22Rv1 (cell line): ENCODE data around the gene ANKS1A.
"Not testable (repeated sequence)": the region's sequence is repeated elsewhere in the genome, so short reads cannot be mapped to it uniquely, and the experiment has no call there.

ENCODE experiments used
- H3K27ac ChIP-seq: fragments of 450-650 bp; 2 replicates; pipeline ENCODE4 v1.5.1; 2017
- CTCF ChIP-seq: fragments of 450-650 bp; IDR thresholded peaks from 2 replicates; pipeline ENCODE4 v1.5.1; 2017; ENCODE audit warnings: mild to moderate bottlenecking
- ZFX ChIP-seq: fragments of 450-650 bp; IDR thresholded peaks from 2 replicates; pipeline ENCODE4 v1.6.1; 2017; ENCODE audit warnings: antibody characterized with exemption, borderline replicate concordance

ANKS1A gene

DNA sequence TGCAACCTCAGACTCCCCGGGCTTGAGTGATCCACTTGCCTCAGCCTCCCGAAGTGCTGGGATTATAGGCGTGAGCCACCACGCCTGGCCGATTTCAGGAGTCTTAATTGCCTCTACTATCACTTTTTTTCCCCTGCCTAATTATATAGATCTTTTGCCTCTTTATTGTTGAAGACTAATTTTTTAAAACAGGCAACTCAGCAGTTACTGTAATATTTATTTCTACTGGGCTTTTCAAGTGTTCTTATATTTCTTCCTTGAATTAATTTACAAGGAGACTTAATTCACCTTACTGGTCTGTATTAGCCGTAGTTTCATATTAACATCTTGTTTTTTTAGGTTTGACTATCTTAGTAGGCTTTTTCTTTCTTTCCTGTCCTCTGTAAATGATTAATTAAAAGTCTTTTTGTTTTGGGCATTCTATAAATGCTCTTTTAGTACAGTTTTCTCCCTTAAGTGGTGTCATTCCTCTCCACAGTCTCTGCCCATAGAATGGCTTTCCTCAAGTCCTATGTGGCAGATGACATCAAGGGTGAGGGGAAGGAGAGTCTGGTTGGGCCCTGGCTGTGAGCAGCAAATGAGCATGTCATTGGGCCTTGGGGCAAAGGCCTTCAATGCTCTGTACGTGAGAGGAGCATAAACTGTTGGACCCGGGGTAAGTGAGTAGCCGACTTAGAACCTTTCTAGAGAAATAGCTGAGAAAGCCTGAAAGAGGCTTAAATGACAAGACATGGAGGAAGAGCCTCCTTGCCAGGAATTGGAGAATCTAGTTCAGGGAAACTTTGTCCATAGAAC is 36.0 kb downstream of the ANKS1A start:
- H3K27ac ChIP-seq = no peak overlapping the region
- TF ChIP-seq ZFX (no peak), CTCF (no peak)

DNA sequence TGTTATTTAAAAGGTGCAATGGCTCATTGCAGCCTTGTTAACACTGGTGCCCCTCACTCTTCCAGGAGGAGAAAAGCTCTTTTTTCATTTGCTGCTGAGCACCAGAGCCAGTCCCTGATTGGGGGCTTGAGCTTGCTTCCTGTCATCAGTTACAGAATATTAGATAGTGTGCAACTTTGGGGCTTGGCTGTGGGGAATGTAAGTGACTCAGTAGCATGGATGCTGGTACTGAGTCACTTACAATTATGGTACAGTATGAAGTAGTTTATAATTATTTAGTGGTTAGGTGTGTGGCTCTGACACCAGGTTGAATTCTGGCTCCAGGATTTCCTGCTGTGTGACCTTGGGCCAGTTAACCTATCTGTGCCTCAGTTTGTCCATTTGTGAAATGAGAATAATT is 37.6 kb downstream of the ANKS1A start:
- H3K27ac ChIP-seq = no peak overlapping the region
- TF ChIP-seq CTCF = no peak
- TF ChIP-seq ZFX = no peak

GRCh38 chr6:34928220-34928619 is 39.2 kb downstream of the ANKS1A start:
- H3K27ac ChIP-seq = no peak overlapping the region

DNA sequence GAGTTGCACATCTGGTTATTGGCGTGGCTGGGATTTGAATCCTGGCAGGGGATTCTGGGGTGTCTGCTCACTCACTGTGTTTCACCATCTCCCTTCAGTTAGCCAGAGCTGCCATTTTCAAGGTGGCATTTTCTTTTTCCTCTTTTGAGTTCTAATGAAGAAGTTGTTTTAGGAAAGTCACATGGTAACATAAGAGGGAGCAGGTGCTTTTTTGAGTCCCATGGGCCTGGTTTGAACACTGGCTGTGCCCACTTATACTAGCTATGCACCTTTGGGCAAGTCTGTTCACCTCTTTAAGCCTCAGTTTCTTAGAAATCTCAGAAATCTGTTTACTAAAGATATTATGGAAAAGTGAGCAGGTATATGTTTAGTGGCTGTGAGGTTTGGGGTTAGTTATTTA is 39.6 kb downstream of the ANKS1A start:
- H3K27ac ChIP-seq = no peak overlapping the region
- TF ChIP-seq CTCF (no peak), ZFX (no peak)

More at GRCh38 chr6:34928220-34928619, 39.2 kb downstream of the ANKS1A start:
- no peak for TF ChIP-seq ZFX
- no peak for TF ChIP-seq CTCF

GRCh38 chr6:34929241-34929978 is 40.4 kb downstream of the ANKS1A start:
- no peak overlapping the region for H3K27ac ChIP-seq
- no peak for TF ChIP-seq ZFX
- TF ChIP-seq CTCF = no peak

GRCh38 chr6:34930221-34930620 is 41.2 kb downstream of the ANKS1A start:
- TF ChIP-seq ZFX = no peak
- TF ChIP-seq CTCF = no peak
- H3K27ac ChIP-seq = no peak overlapping the region

DNA sequence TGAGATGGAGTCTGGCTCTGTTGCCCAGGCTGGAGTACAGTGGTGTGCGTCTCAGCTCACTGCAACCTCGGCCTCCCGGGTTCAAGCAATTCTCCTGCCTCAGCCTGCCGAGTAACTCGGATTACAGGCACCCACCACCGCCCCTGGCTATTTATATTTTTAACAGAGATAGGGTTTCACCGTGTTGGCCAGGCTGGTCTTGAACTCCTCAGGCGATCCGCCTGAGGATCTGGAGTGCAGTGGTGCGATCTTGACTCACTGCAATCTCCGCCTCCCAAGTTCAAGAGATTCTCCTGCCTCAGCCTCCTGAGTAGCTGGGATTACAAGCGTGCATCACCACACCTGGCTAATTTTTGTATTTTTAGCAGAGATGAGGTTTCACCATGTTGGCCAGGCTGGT is 43.1 kb downstream of the ANKS1A start:
- H3K27ac ChIP-seq = not testable (repeated sequence)
